H1 (cell line): ENCODE results near the gene KLHL29. TPM values are rescaled to one million over a fixed set of nuclear protein-coding genes. Genes with fewer than 3 reads are reported as not detected.

Experiments
- CTCF ChIA-PET: fragments of 300-600 bp; sonication (Branson Sonifier 250); formaldehyde crosslinking; loops from one replicate; lab custom pipeline; 2021; ENCODE audit not compliant: partially characterized antibody; lab: Charles Lee
- POLR2A ChIA-PET: fragments of 300-600 bp; sonication (Branson Sonifier 250); formaldehyde crosslinking; loops from one replicate; lab custom pipeline; 2021; ENCODE audit warnings: inconsistent platforms; ENCODE audit not compliant: partially characterized antibody; lab: Charles Lee
- DNase-seq, 2 experiments: peaks; one replicate each; pipeline versions ENCODE4 v3.0.0 to v3.0.0-alpha.2; 2010 to 2022; ENCODE audit warnings: low spot score in 2 of 2, low read depth in 1 of 2, mixed read lengths in 1 of 2
- FAIRE-seq: peaks from 2 replicates; lab custom pipeline; 2011; peaks lifted over from hg19 to GRCh38; lab: Jason Lieb, UNC
- H2AFZ ChIP-seq: 2 replicates; pipeline ENCODE4 v1.8.1; 2012; ENCODE audit warnings: low read length, inconsistent platforms
- H2AK5ac ChIP-seq: 2 replicates; pipeline ENCODE4 v1.6.1; 2013; ENCODE audit warnings: low read depth, low read length
- H2BK120ac ChIP-seq: replicated peaks from 2 replicates; pipeline ENCODE3; 2013; ENCODE audit warnings: low read depth, low read length, inconsistent platforms
- H2BK12ac ChIP-seq: 2 replicates; pipeline ENCODE4 v1.6.1; 2013; ENCODE audit warnings: low read depth, low read length
- H2BK15ac ChIP-seq: 2 replicates; pipeline ENCODE4 v1.6.1; 2013; ENCODE audit warnings: low read length
- H2BK20ac ChIP-seq: 2 replicates; pipeline ENCODE4 v1.6.1; 2013; ENCODE audit warnings: low read length
- H2BK5ac ChIP-seq: 2 replicates; pipeline ENCODE4 v1.6.1; 2013; ENCODE audit warnings: low read depth, low read length
- H3K14ac ChIP-seq: 2 replicates; pipeline ENCODE4 v1.6.1; 2013; ENCODE audit warnings: inconsistent platforms; ENCODE audit not compliant: insufficient read length
- H3K18ac ChIP-seq: 2 replicates; pipeline ENCODE4 v1.6.1; 2013; ENCODE audit warnings: low read length; ENCODE audit errors: extremely low read depth
- H3K23ac ChIP-seq: 2 replicates; pipeline ENCODE4 v1.6.1; 2013; ENCODE audit warnings: inconsistent platforms; ENCODE audit not compliant: insufficient read length
- H3K23me2 ChIP-seq: 2 replicates; pipeline ENCODE4 v1.6.1; 2013; ENCODE audit warnings: low read depth, low read length
- H3K27ac ChIP-seq: 2 replicates; pipeline ENCODE4 v1.6.1; 2011; ENCODE audit warnings: low read depth, low read length, inconsistent platforms
- H3K27me3 ChIP-seq, 4 experiments: replicated peaks in 1 of 4; 1 replicate in 1 of 4; 2 replicates in 3 of 4; pipeline versions ENCODE4 v1.6.1 to v1.8.1; 2011 to 2013; ENCODE audit warnings: low read length in 3 of 4, mild to moderate bottlenecking in 3 of 4, inconsistent platforms in 2 of 4, mixed read lengths in 2 of 4, moderate library complexity in 1 of 4; ENCODE audit not compliant: control insufficient read depth in 3 of 4, insufficient read depth in 3 of 4; ENCODE audit errors: extremely low read depth in 1 of 4
- H3K36me3 ChIP-seq, 4 experiments: 2 replicates each; pipeline versions ENCODE4 v1.6.1 to v1.8.1; 2011 to 2013; ENCODE audit warnings: mild to moderate bottlenecking in 4 of 4, low read length in 3 of 4, moderate library complexity in 2 of 4, control low read depth in 1 of 4, inconsistent platforms in 1 of 4; ENCODE audit not compliant: insufficient read depth in 4 of 4, control insufficient read depth in 2 of 4
- H3K4ac ChIP-seq: replicated peaks from 2 replicates; pipeline ENCODE3; 2013; ENCODE audit warnings: low read length, low read depth, mixed read lengths, inconsistent platforms; ENCODE audit not compliant: insufficient read length
- H3K4me1 ChIP-seq, 4 experiments: replicated peaks in 1 of 4; 1 replicate in 1 of 4; 2 replicates in 3 of 4; pipeline versions ENCODE4 v1.6.1 to v1.8.1; 2011 to 2013; ENCODE audit warnings: low read length in 3 of 4, inconsistent platforms in 2 of 4, mixed read lengths in 1 of 4; ENCODE audit not compliant: insufficient read depth in 4 of 4, control insufficient read depth in 3 of 4
- H3K4me2 ChIP-seq, 2 experiments: 2 replicates each; pipeline versions ENCODE4 v1.6.1 to v1.8.1; 2011 to 2013; ENCODE audit warnings: low read depth in 2 of 2, low read length in 2 of 2, control low read depth in 1 of 2, inconsistent platforms in 1 of 2, mild to moderate bottlenecking in 1 of 2; ENCODE audit not compliant: insufficient read depth in 1 of 2
- H3K4me3 ChIP-seq, 4 experiments: fragments of 200-600, 300-600 bp in 1 of 4; sonication (generic), shearing (Covaris generic), sonication (Bioruptor Twin) in 1 of 4; 2 replicates each; pipeline versions ENCODE4 v1.5.1 to v1.8.1; 2011 to 2016; ENCODE audit warnings: low read length in 4 of 4, low read depth in 3 of 4, control low read depth in 2 of 4, inconsistent platforms in 2 of 4, mild to moderate bottlenecking in 2 of 4, mixed read lengths in 1 of 4, moderate library complexity in 1 of 4; ENCODE audit not compliant: insufficient read depth in 2 of 4; ENCODE audit errors: extremely low read depth in 1 of 4
- H3K56ac ChIP-seq: replicated peaks from 2 replicates; pipeline ENCODE3; 2013; ENCODE audit warnings: low read depth, mild to moderate bottlenecking, mixed read lengths, low read length, inconsistent platforms; ENCODE audit not compliant: insufficient read length
- H3K79me1 ChIP-seq: 2 replicates; pipeline ENCODE4 v1.6.1; 2013; ENCODE audit warnings: low read depth, low read length, control low read depth
- H3K79me2 ChIP-seq, 2 experiments: 2 replicates each; pipeline versions ENCODE4 v1.6.1 to v1.8.1; 2012 to 2013; ENCODE audit warnings: low read length in 2 of 2, mild to moderate bottlenecking in 2 of 2, inconsistent platforms in 1 of 2; ENCODE audit not compliant: insufficient read depth in 2 of 2, control insufficient read depth in 1 of 2
- H3K9ac ChIP-seq, 4 experiments: replicated peaks in 1 of 4; 1 replicate in 1 of 4; 2 replicates in 3 of 4; pipeline versions ENCODE4 v1.6.1 to v1.8.1; 2011 to 2013; ENCODE audit warnings: low read depth in 3 of 4, low read length in 3 of 4, control low read depth in 2 of 4, mild to moderate bottlenecking in 2 of 4, moderate library complexity in 2 of 4, inconsistent platforms in 1 of 4; ENCODE audit errors: extremely low read depth in 1 of 4
- H3K9me3 ChIP-seq, 2 experiments: 2 replicates each; pipeline versions ENCODE4 v1.6.1 to v1.8.1; 2012 to 2013; ENCODE audit warnings: mild to moderate bottlenecking in 2 of 2, moderate library complexity in 2 of 2, control low read depth in 1 of 2, inconsistent platforms in 1 of 2, low read depth in 1 of 2, low read length in 1 of 2, mixed read lengths in 1 of 2; ENCODE audit not compliant: insufficient read depth in 2 of 2
- H4K20me1 ChIP-seq, 2 experiments: replicated peaks in 1 of 2; 2 replicates each; pipeline versions ENCODE3 to v1.8.1; 2011 to 2013; ENCODE audit warnings: inconsistent platforms in 2 of 2, low read length in 2 of 2, mild to moderate bottlenecking in 1 of 2; ENCODE audit not compliant: insufficient read depth in 2 of 2, control insufficient read depth in 1 of 2
- H4K5ac ChIP-seq: 2 replicates; pipeline ENCODE4 v1.6.1; 2013; ENCODE audit warnings: low read length, low read depth, mixed read lengths, inconsistent platforms; ENCODE audit not compliant: insufficient read length
- H4K8ac ChIP-seq: 2 replicates; pipeline ENCODE4 v1.8.0; 2013; ENCODE audit warnings: mild to moderate bottlenecking, moderate library complexity, low read length, inconsistent platforms; ENCODE audit not compliant: insufficient read depth; ENCODE audit errors: extremely low read depth
- H4K91ac ChIP-seq: replicated peaks from 2 replicates; pipeline ENCODE3; 2013; ENCODE audit warnings: low read length, mixed read lengths, inconsistent platforms; ENCODE audit not compliant: insufficient read length
- ATF2 ChIP-seq: IDR thresholded peaks from 2 replicates; pipeline ENCODE4 v1.6.1; 2012; ENCODE audit warnings: low read length, inconsistent platforms
- TEAD4 ChIP-seq: IDR thresholded peaks from 2 replicates; pipeline ENCODE4 v1.6.1; 2012; ENCODE audit warnings: low read depth, low read length, inconsistent platforms, mixed read lengths
- WGBS, 2 experiments: shearing (Covaris generic) in 1 of 2; methylation state at CpG; one replicate each; pipeline versions ENCODE4 v1.1.6 to v1.1.7; 2013 to 2015; ENCODE audit warnings: low lambda C conversion rate in 2 of 2, mixed read lengths in 2 of 2, inconsistent platforms in 1 of 2, low coverage in 1 of 2, missing lambda C conversion rate in 1 of 2; ENCODE audit not compliant: insufficient replicate concordance in 2 of 2, insufficient coverage in 1 of 2, insufficient read length in 1 of 2; ENCODE audit errors: extremely low coverage in 1 of 2, missing lambda C conversion rate in 1 of 2; 5-methylcytosine and 5-hydroxymethylcytosine counted together
- polyA plus RNA-seq, 7 experiments: library from polyadenylated mRNA; depleted of rRNA in 3 of 7; stranded (reverse) in 5 of 7; unstranded in 2 of 7; fragments of >200 nt in 5 of 7; fragments of 200-250 nt in 2 of 7; gene quantifications; 1 replicate in 5 of 7; 2 replicates in 1 of 7; 4 replicates in 1 of 7; pipeline versions ENCODE4 v1.2.1 to v1.2.3, GENCODE V29; 2011 to 2013; ENCODE audit warnings: missing spikeins in 2 of 7, mixed read lengths in 2 of 7
- total RNA-seq: library from RNA; stranded (reverse); fragmentation: NEBNext Ultra II Directional; extraction: Animal tissue kit (Norgen Biotek cat#: 25700); gene quantifications from 2 replicates; pipeline ENCODE4 v1.2.1, GENCODE V29; 2021

KLHL29 gene
- total and polyA plus RNA-seq, 2 of the 8 experiments (the other 6 are each of a cell fraction or from before 2014, with no cell fraction given) = 1.1 to 4.7 TPM

- no peak overlapping the region for H3K56ac ChIP-seq
- H3K79me2 ChIP-seq = no peaks in the 10 kb centered on the region
- WGBS, 2 experiments = 75% methylated on average over 5 of the region's 5 CpGs; no CpG with 5 or more reads in 1 of the 2 experiments
- H2AK5ac ChIP-seq = no peak overlapping the region
- no peak overlapping the region for H3K4ac ChIP-seq
- no peak for DNase-seq
- no peak overlapping the region for H4K5ac ChIP-seq
- no peaks in the 10 kb centered on the region for H4K20me1 ChIP-seq
- no peak overlapping the region for H2BK15ac ChIP-seq
- no peaks in the 10 kb centered on the region for H3K36me3 ChIP-seq
- no peak overlapping the region for H4K91ac ChIP-seq
- H3K23ac ChIP-seq = no peak overlapping the region
- no peak overlapping the region for H3K4me3 ChIP-seq
- H3K27ac ChIP-seq = no peak overlapping the region
- H3K18ac ChIP-seq = no peak overlapping the region
- no peak overlapping the region for H2AFZ ChIP-seq
- H2BK12ac ChIP-seq = no peak overlapping the region
- no peak overlapping the region; the same call in 1 of the 2 replicates for H4K8ac ChIP-seq
- H3K9me3 ChIP-seq = no peaks in the 10 kb centered on the region
- peaks cover 3% of the 10 kb centered on the region; the same call in 1 of the 2 replicates for H3K79me1 ChIP-seq
- no peak overlapping the region for H3K9ac ChIP-seq
- H3K23me2 ChIP-seq = no peaks in the 10 kb centered on the region; the same call in 1 of the 2 replicates
- TF ChIP-seq ATF2 (no peak), TEAD4 (0 out of 2 replicates have a peak, but pooled peaks have one; percentile 46)
- TF ChIP-seq, all 59 proteins: peak for 1
- POLR2A ChIA-PET = interaction anchor here (0.7 to 0.9 kb wide), 2 partner anchors 13 to 143 kb away, joined by 3 read pairs; no protein-coding TSS in a partner anchor
- no peak for FAIRE-seq
- Histone ChIP-seq H3K4me1 (peaks cover 3 to 15% (median 9%) of the 10 kb centered on the region in 4 experiments), H3K4me2 (no peak overlapping the region), H3K14ac (no peak overlapping the region), H2BK20ac (no peak overlapping the region), H2BK5ac (0 out of 2 replicates have a peak overlapping the region, but pooled peaks have one; percentile 83), H3K27me3 (no peaks in the 10 kb centered on the region), H2BK120ac (no peak overlapping the region)
- CTCF ChIA-PET = interaction anchor here (0.9 to 1.8 kb wide), 2 partner anchors 9 to 12 kb away, joined by 3 to 6 read pairs; no protein-coding TSS in a partner anchor
These were observed 111.5 kb downstream of the KLHL29 start for GRCh38 chr2:23496456-23496855.
